NCI-H82 treated with DMSO at 0.1 percent for 48 hours (cell line): ENCODE results near the gene SLCO2A1.

ENCODE experiments used
- DNase-seq: peaks from one replicate; lab custom pipeline; 2025; ENCODE audit not compliant: unreplicated experiment; lab: John Stamatoyannopoulos, UW

Gene SLCO2A1

DNA sequence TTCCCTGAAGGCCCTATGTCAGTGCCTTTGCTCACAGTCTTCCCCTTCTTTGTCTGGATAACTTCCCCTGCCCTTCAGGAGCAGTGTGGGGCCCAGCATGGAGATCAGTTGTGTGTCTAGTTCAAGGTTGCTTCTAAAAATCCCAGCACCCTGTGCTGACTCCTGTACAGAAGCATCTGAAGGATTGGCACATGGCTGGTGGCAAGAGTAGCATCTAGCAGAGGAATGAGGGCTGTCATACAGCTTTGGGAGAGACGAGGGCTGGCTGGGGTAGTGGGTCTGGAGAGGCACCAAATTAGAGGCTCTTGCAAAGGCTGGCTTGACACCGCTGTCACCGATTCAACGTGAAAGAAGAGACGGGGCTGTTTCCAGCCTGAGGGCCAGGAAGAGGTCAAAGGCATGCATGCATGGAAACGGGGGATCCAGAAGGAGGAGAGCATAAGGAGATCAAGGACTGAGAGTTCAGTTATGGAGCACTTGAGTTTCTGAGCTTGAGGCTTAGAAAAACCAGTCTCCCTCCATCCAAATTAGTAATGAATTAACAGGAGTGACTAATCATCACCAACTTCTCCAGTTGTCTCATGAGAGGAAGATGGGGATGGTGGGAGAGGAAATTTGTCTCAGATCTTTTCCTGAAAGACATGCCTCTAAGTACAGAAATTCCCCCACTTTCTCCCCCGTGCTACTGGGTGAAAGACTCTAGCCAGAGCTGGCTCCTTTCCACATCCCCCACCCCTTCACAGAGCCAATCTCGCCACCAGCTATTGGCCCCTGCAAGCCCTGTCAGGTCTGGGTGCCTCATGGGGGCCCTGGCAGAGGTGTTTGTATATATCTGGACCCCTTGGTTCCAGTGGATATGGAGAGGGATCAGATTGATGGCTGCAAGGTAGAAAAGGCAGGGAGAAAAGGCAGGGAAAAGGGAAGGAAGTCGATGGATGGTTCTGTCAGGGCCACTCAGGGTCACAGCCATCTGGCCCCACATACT lies 45.9 kb downstream of the SLCO2A1 start:
- no peak for DNase-seq

DNA sequence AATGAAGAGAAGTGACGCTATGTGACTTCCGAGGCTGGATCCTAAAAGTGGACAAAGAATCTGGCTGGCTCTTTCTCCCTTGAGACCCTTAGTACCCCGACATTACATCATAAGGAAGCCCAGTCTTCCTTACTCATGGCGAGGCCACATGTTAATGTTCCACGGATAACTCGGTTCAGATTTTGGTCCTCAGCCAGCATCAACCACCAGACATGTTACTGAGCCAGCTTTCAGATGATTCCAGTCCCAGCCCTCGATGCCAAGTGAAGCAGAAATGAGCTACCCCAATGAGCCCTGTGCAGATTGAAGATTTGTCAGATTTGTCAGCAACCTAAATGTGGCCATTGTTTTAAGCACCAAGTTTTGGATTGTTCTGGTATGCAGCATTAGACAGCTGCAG lies 46.6 kb downstream of the SLCO2A1 start:
- DNase-seq: no peak

DNA sequence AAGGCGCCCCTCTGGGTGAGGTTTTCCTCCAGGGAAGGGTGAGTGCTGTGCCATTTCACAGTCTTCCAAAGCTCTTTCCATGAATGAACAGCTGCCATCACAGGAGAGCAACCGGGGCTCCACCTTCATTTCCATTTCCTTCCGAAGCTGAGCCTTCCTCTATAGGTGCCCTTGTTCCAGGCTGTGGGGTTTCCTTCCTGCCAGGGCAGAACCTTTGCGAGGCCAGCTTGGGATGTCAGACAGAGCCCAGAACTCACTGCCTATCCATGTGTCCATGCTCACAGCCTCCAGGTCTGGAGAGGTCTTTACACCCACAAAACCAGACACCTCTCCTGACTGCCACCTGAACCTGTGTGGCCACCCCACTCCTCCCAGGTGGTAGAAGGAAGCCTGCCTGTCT lies 49.2 kb downstream of the SLCO2A1 start:
- no peak for DNase-seq

DNA sequence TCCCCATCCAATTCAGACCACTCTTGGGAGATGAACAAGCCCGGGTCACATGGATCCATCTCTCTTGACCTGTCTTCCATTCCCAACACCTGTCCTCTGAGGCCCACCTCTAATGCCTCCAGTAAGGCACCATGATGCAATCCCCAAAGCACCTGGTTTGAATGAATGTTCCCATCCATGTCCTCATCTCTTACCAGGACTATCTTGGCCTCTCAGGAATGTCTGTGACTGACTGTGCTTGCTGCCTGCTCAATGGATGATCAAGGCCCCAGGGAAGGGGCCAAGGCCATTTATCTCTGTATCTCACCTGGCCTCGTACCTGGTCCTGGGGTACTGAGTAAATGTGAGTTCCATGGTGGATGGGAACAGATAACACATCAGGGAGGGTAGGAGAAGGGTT lies 49.7 kb downstream of the SLCO2A1 start:
- DNase-seq: no peak

DNA sequence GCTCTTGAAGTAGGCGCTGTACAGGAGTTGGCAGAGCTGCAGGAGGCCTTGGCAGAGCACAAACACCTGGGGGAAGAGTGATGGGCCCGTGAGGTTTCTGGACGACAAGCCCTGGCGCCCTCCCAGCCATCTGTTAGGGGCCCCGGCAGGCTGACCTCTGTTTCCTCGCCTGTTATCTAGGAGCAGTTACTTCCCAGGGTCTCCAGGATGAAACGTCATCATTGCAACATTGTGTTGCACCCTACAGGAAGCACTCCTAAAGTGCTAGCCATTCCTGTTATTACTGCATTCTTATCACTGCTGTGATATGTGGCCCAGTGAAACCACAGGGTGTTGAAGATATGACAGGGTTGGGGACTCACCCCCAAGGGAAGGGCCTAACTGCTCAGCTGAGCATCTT lies 50.2 kb downstream of the SLCO2A1 start:
- DNase-seq: no peak

DNA sequence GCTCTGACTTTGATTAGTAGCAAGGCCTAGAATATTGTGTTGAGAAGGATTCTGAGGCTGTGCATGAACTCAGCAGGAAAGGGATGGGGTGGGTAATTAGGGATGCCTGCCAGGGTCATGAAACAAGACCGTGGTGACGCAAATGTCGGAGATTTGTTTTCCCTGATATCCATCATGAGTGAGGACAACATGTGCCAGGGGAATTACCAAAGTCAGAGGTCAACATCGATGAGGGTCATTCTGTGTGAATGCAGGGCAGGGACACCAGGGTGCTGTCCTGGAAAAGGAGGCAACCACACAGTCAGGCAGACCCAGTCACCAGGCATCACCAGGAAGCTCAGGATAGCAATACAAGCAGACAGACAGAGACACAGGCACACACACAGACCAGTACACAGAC lies 52.2 kb downstream of the SLCO2A1 start:
- no peak for DNase-seq

DNA sequence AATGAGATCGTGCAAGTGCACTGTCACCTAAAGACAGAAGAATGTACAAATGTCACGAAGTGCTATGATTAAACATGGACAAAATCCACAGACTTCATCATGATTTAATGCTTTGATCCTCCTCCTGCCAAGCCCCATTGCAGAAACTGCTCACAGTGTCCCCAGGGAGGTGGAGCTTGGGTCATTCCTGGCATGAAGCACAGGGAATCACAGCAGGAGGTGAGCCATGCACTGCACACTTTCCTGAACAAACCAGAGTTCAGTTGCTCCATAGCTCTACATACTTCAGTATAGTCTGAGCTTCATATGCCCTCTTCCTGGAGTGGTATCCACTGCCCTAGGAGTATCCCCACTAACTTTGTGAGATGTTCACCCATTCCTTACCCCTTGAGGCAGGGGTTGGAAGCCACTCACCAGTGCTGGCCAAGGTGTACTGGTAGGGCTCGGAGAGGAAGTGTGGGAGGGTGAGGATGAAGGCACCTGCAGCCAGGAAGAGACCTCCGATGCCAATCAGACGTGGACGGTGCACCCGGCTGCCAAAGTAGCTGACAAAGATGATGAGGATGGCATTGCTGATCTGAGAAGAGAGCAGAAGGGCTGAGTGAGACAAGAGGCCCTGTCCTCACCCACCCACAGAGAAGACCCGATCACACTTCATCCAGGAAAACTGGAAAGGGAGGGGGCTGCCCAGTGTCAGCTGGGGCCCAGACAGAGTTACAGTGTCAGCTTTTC lies 56.3 kb downstream of the SLCO2A1 start:
- DNase-seq: no peak

DNA sequence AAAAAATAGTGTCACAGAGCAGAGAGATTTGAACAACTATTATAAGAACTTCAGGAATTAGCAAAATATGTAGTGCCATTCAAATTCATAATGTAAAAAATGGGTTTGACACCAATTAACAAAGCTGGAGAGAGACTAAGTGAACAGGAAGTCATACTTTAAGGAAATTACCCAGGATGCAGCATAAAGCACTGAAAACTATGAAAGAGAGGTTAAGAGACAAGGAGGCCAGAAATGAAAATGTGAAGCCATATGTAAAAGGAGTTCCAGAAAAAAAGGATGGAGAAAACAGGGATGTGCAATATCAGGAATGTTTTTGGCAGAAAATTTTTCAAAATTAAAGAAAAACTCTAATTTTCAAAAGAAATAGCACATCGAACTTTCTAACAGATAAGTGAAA lies 57.6 kb downstream of the SLCO2A1 start:
- DNase-seq: no peak

DNA sequence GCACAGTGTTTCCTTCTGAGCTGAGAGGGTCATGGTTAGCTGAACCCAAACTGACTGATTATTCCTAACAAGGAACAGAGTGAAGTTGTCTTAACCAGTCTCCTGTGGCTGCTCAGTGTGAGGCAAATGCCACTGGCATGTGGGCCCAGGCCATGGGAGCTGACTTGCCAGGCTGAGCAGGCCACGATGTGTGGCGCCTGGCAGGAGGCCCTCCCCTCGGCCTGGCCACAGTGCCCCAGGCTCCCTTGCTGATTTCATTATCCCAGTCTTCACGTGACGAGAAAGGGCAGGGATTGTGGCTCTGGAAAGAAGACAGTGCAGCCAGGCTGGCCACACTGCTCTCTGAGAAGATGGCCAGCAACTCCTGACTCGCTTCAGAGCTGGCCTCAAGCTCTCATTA lies 58.8 kb downstream of the SLCO2A1 start:
- no peak for DNase-seq

DNA sequence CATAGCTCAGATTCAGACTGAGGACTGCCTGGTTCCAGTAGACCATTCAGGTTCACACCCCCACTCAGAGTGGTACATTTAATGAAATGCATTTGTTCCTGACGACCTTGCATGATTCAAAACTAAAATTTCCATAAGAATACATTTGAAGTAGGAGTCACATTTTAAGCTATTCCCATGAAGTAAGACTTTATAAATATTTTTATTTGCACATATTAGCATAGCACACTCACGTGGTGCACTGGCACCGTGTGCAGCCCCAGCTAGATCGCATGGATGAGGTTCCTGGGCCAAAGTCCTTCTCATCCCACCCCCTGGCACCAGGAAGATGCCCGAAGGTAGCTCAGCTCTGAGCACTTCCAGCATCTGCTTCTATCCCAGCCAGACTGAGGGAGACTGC lies 59.4 kb downstream of the SLCO2A1 start:
- DNase-seq: no peak

DNA sequence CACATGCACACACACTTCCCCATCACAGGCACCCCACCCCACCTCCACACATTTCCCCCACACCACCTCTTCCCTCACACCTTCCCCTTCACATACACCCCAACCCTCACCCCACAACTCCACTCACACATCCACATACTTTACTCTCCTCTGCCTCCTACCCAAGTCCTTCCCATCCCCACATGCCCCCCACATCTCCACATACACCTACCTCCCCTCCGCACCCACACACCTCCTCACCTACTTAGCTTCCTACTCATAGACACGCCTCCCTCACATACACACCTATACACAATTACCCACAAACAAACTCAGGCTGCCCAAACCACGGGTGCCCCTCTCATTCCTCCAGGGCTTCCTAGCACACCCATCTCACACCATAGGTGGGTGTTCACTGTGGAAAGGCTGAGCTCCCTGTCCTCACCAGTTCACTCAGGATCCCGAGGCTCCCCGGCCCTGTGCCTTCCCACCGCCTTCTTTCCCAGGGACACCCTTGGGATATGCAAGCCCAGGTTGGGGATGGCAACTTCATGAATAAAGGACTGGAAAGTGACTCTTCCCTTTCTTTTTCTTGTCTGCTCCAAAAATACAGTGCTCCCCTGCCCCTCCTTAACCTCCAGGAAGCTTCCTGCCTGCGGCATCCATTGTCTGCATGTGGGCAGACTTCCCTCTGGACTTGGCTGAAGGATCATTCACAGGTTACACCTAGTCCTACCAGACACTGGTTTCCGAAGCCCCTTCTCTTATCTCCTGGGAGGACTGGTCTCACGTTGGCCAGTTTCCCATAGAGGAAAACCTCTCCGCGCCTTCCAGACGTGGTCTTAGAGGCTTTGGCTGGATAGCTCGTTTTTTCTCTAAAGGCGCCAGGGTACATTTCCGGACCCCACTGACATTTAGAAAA lies 61.5 kb downstream of the SLCO2A1 start:
- no peak for DNase-seq

DNA sequence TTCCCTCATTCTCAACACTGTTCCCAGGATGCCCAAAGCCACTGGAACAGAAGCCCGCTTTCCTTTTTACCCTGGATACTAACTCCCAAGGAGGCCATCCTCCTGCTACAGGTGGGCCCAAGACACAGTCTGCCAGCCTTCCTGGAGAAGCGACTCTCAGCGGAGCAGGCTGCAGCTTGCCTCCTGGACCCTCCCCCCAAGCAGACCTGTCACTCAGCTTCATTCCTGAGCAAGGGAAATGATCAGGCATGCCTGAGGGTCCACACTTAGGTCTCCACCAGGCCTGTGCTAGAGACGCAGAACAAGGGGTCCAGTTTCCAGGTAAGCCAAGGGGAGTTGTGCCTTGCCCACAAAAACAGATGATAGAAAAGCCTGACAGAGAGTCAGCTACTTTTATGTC lies 62.8 kb downstream of the SLCO2A1 start:
- no peak for DNase-seq

DNA sequence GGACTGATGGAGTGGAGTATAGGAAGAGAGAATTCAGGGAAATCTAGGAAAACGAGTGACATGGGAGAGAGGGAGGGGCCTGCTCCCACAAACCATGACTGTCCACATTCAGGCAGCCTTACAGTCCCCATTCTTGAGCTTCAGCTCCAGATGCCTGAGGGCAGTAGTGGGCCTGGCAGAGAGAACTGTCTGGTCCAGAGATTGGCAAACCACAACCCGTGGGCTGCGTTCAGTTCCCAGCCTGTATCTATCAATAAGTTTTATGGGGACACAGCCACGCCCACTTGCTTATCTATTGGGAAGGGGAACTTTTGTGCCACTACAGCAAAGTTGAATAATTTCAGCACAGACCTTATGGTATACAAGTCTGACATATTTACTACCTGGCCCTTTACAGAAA lies 63.8 kb downstream of the SLCO2A1 start:
- no peak for DNase-seq

DNA sequence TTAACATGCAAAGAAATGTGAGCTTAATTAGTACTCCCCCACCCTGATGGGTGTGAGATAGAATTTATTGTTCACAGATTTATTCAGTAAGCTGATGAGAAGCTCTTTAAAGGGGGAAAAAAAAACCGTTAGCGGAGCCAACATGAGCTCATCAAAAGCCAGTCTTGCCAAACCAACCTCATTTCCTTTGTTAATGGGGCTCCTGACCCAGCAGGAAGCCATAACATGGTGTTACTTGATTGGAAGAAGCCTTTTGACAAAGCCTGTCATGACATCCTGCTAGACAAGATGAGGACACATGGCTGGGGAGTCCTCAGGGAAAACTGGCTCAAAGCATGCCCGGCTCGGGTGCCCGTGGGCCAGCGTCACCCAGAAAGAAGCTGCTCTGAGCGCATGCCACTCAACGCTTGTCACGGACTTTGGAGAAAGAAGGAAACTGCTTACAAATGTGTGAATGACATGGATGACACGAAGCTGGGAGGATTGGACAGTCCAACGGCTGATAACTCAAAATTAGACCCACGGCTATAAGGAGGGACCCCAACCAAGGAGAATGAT lies 64.6 kb downstream of the SLCO2A1 start:
- no peak for DNase-seq

DNA sequence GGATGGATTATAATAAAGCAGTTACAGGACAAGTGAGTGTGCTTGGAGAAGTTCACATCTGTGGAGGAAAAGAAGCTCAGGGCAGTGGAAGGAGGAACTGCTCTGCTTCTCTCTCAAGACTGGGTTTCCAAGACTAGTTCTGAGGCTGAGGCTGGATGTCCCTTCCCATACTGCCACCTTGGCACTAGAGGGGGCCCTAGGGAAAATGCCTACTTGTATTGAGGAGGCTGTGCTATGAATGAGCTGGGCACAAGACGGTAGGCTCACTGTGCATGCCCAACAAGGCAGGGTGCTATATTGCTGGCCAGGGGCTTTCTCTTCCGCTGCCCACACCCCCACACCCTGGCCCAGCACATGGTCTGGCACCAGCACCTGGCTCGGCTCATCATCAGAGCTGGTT lies 65.2 kb downstream of the SLCO2A1 start:
- no peak for DNase-seq

DNA sequence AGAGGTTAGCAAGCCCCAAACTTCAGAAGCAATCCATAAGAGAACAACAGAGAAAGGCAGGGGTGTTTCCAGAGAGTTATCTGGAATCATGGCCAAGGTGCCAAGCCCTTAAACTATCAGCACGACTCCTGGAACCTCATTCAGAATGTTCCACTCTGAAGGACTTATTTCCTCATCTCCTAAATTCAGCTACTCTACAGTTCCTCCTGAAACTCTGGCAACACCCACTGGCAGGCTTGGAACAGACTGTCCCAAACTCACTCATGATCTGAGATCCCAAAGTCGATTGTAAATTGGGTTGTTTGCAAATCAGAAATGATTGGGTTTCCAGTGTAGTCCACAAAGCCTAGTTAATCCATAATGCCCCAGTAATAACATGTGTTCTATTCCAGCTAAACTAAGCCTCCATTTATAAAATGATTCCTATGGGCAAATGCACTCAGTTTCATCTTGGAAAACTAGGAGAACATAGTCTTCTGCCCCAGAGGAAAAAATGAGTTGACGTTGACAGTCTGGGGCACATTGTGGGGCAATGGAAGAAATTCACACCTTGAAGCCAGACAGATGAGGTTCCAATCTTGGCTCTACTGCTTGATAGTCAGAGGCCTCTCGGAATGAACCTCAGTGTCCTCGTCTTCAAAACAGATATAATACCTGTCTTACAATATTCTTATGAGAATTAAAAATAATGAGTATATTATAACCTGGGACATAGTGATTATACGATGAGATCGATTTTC lies 65.9 kb downstream of the SLCO2A1 start:
- no peak for DNase-seq

DNA sequence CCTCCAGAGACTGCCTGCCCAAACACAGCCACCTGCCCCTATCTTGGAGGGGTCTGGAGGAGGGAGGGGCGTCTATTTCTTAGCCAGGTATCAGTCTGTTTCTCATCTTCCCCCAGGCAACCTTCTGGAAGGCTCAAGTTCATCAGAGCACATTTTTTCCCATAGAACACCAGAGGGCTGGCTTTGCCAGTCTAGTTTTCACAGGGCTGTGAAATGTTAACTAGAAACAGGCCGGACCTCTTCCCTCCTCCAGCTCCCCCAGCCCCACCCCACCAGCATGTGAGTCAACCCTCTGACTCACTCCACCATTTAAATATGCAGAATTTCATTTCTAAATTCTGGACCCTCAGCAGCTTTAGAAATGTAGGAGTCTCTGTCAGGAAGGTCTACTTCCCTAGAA lies 66.9 kb downstream of the SLCO2A1 start:
- no peak for DNase-seq

DNA sequence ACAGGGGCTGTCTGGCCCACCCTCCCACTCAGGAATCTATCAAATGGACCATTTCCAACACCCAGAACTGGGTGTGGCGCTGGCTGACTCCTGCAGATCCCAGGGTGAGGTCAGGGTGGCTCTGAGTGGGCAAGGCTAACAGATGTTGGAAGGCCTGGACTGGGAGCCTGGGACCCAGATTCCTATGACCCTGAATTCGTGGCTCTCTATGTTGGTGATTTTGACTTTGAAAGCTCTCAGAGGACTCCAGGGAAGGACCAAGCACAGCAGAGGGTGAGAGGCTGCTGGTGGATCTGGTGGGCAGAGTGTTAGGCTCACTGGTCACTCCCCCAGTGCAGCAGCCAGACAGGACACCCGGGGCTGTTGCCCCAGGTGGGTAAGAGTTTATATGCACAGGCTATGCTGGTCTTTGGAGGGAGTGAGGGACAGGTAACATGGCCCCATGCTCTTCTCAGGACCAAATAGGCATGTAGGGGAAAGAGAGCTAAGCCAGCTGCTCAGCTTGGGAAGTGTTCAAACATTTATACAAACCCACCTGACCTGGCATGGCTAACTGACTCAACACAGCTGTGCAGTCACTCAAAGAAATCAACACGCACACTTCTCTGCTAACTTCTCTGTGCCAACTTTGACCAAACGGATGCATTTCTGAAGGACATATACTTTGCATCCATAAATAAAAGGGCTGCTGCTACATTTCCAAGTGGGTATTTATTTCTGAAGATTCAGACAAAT lies 71.5 kb downstream of the SLCO2A1 start:
- no peak for DNase-seq

DNA sequence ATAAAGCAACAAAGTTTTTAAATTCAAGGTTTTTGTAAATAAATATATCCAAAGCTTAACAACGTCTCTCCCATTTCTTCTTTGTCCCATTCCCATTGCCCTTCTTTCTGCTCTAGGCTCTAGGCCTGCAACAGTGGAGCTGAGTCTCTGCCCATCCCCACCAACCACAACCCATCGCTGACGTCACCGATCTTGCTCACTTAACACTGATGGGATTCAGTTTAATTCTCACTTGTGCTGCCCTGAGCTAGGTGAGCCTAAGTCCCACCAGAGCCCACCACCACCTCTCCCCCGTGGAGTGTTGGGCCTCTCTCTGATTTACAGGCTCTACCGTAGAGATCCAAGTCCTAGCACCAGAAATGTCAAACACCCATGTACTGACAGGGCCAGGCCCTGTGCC lies 72.7 kb downstream of the SLCO2A1 start:
- no peak for DNase-seq

DNA sequence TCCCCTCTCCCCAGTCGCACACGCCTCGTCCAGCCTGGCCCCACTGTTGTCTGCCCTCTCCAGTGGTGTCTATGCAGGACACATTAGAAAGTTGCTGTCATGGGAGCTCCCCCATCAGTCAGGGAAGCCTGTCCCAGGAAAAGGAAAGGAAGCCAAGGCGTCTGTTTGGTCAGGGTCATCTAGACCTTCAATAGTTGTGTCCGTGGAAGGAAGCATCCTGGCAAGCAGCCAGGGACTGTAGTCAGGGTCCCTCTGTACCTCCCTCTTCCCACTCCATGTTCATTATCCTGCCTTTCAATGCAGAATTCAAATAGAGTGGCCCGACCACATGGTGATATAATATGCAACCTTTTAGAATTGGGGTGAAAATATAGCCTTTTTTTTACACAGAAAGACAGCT lies 73.4 kb downstream of the SLCO2A1 start:
- no peak for DNase-seq
